GM19397 (cell line): ENCODE results near the gene SYTL3.

Source experiments
- ATAC-seq: cut with Tn5 transposase; IDR thresholded peaks from one replicate; pipeline ENCODE4 v1.9.1; 2021; ENCODE audit warnings: mild to moderate bottlenecking, moderate library complexity; ENCODE audit not compliant: unreplicated experiment

The SYTL3 gene

GRCh38 chr6:158717341-158718330 lies 67.8 kb downstream of the SYTL3 start:
- ATAC-seq = peak; percentile 54

GRCh38 chr6:158718461-158719046 lies 68.7 kb downstream of the SYTL3 start:
- no peak for ATAC-seq

- ATAC-seq = no peak
Observed at GRCh38 chr6:158722176-158722729, 72.4 kb downstream of the SYTL3 start.

GRCh38 chr6:158725704-158726103 lies 75.8 kb downstream of the SYTL3 start:
- ATAC-seq = no peak

GRCh38 chr6:158729906-158730540 lies 80.2 kb downstream of the SYTL3 start:
- no peak for ATAC-seq

- no peak for ATAC-seq
Observed at GRCh38 chr6:158730541-158730907, 80.7 kb downstream of the SYTL3 start.

GRCh38 chr6:158735009-158735408 lies 85.2 kb downstream of the SYTL3 start:
- no peak for ATAC-seq

GRCh38 chr6:158737082-158737709 lies 87.3 kb downstream of the SYTL3 start:
- ATAC-seq = no peak

- ATAC-seq = no peak
Observed at GRCh38 chr6:158737710-158738615, 88.1 kb downstream of the SYTL3 start.

GRCh38 chr6:158739673-158740072 lies 89.8 kb downstream of the SYTL3 start:
- no peak for ATAC-seq

GRCh38 chr6:158743033-158743651 lies 93.3 kb downstream of the SYTL3 start:
- ATAC-seq = no peak

- ATAC-seq = no peak
Observed at GRCh38 chr6:158744986-158745430, 95.2 kb downstream of the SYTL3 start.

GRCh38 chr6:158751224-158751623 lies 101.4 kb downstream of the SYTL3 start:
- ATAC-seq = no peak

- ATAC-seq = no peak
Observed at GRCh38 chr6:158751921-158752320, 102.1 kb downstream of the SYTL3 start.

- no peak for ATAC-seq
Observed at GRCh38 chr6:158752613-158753012, 102.8 kb downstream of the SYTL3 start.

GRCh38 chr6:158753811-158754210 lies 104.0 kb downstream of the SYTL3 start:
- no peak for ATAC-seq

GRCh38 chr6:158754738-158755137 lies 104.9 kb downstream of the SYTL3 start:
- no peak for ATAC-seq

GRCh38 chr6:158755636-158756035 lies 105.8 kb downstream of the SYTL3 start:
- no peak for ATAC-seq

- no peak for ATAC-seq
Observed at GRCh38 chr6:158756126-158756525, 106.3 kb downstream of the SYTL3 start.
